Measurements from ENCODE around the gene SLC16A8.

Gene SLC16A8

DNA sequence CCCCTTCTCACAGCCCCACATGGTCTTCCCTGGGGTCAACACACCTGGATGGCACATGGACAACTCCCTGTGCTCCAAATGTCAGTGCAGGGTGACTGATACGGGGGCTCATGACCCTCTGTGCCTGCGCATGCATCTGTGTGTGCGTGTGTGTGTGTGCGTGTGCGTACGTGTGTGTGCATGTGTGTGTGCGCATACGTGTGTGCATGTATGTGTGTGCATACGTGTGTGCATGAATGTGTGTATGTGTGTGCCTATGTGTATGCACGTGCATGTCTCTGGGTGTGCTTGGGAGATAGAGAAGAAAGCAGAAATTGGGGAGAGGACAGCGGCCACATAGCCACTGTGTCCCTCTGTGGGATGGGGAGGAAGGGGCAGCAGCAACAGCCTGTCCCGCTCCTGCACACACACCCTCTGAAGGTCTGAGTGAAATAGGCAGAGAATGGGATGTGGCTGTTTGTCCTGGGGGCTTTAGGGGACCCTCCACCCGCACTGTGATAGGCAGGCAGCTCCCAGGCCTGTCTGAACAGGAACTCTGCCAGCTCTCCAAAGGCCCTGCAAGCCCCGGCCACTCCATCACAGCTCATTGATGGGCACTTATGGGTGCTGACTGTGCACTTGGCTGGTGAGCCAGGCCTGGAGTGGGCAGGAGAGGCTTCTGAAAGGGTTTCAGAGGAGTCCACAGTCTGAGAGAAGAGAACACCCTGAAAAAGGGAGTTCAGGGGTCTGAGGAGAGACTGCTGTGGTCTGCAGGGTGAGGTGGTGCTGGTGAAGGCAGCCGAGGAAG is 55.4 kb downstream of the SLC16A8 start:
- H3K27me3 Mint-ChIP-seq (ENCODE audit: low read depth): no peaks in the 10 kb centered on the region
- H3K36me3 Mint-ChIP-seq (ENCODE audit: low read depth): no peaks in the 10 kb centered on the region
- H3K4me1 Mint-ChIP-seq (ENCODE audit: low read depth): no peaks in the 10 kb centered on the region
- H3K27ac Mint-ChIP-seq: no peak overlapping the region
- no peak overlapping the region for H3K4me3 Mint-ChIP-seq
- H3K9me3 Mint-ChIP-seq: no peaks in the 10 kb centered on the region
